ENCODE data around the gene ACOD1. TPM values are rescaled to one million over a fixed set of nuclear protein-coding genes. Genes with fewer than 3 reads are reported as not detected.

Gene ACOD1
- total and polyA plus RNA-seq, 2 of the 13 experiments (the other 11 are each of a cell fraction or from before 2014, with no cell fraction given) = not detected

DNA sequence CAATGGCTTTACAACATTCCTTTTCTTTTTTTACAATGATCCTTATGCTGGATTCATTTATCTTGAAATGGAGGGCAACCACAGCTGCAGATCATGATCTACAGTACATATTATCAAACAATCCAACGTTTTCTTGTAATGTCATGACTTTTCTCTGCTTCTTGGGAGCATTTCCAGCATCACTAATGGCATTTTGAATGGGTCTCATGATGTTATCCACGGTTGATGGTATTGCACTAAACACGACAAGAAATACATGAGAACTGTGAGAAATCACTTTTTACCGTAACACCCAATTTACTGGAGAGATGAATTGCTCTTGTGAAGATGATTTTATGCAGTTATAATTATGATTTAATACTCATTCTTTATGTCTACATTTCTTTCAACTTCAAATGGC lies 16.2 kb upstream of the ACOD1 start (continued):
- no peak for TF ChIP-seq ZNF207 (IDR thresholded peaks at IDR 0.05; ENCODE audit: borderline replicate concordance)
- TF ChIP-seq, protein P1, sequence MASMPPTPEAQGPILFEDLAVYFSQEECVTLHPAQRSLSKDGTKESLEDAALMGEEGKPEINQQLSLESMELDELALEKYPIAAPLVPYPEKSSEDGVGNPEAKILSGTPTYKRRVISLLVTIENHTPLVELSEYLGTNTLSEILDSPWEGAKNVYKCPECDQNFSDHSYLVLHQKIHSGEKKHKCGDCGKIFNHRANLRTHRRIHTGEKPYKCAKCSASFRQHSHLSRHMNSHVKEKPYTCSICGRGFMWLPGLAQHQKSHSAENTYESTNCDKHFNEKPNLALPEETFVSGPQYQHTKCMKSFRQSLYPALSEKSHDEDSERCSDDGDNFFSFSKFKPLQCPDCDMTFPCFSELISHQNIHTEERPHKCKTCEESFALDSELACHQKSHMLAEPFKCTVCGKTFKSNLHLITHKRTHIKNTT (CRISPR knock-in tag; IDR thresholded peaks at IDR 0.05) = no peak
- no peak for TF ChIP-seq ZNF75D (CRISPR knock-in tag; IDR thresholded peaks at IDR 0.05; ENCODE audit: borderline replicate concordance)
- no peak for TF ChIP-seq ELF1 (CRISPR knock-in tag; IDR thresholded peaks at IDR 0.05)

DNA sequence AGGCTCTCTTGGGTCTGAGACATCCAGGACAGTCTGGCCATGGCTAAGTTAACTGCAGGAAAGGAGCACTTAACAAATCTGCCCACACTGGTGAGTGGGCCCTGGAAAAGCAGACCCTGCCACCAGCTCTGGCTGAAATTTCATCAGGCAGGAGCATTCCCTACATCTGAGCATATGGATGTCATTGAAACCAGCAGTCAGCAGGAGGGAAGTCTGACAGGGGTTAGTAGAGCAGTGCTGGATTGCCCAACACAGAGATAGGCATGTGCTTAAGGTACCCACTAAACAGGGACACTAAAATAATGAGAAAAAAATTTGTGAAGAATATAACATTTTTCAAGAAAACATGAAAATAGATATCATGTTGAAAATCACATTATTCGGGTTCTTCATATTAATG lies 13.6 kb upstream of the ACOD1 start:
- no peak overlapping the region for H3K9ac ChIP-seq (ENCODE audit: insufficient read depth, low read depth, low read length)

More for the DNA sequence above, 13.6 kb upstream of the ACOD1 start:
- WGBS (ENCODE audit: low lambda C conversion rate) = 40% methylated on average over 1 of the region's 1 CpG
- no peak for FAIRE-seq
- DNase-seq (ENCODE audit: low spot score) = no peak
- H3K4me1 ChIP-seq (ENCODE audit: insufficient read depth, low read length) = no peaks in the 10 kb centered on the region
- H3K4me2 ChIP-seq (ENCODE audit: low read depth, low read length) = no peak overlapping the region
- ATAC-seq = no peak
- intact Hi-C loops (cut with micrococcal nuclease; ENCODE audit: unreplicated experiment) = no loop called here
- no TSS peak for BruUV-seq (replicated peaks)
- no peak overlapping the region for H3K27ac ChIP-seq (ENCODE audit: extremely low read length, insufficient read depth, low read length)
- ChIA-PET CTCF (ENCODE audit: low intra/inter-chr PET ratio, low total read pairs) (no interaction called here), POLR2A (no interaction called here)
- H3K27me3 ChIP-seq (ENCODE audit: control insufficient read depth in 1 of 2, insufficient read depth in 2 of 2, low read length in 2 of 2) = no peaks in the 10 kb centered on the region
- no peaks in the 10 kb centered on the region for H3K9me3 ChIP-seq (ENCODE audit: low read length)
- H2AFZ ChIP-seq (ENCODE audit: low read length) = no peak overlapping the region
- no peaks in the 10 kb centered on the region for H3K36me3 ChIP-seq (replicated peaks in 1 of 2; ENCODE audit: control insufficient read depth in 1 of 2, insufficient read depth in 2 of 2, low read length in 2 of 2)
- TF ChIP-seq HCFC1 (IDR thresholded peaks at IDR 0.05; ENCODE audit: low read depth, low read length) = no peak
- TF ChIP-seq, protein P1 (CRISPR knock-in tag; IDR thresholded peaks at IDR 0.05) = no peak
- no peak for TF ChIP-seq ELF4 (CRISPR knock-in tag; IDR thresholded peaks at IDR 0.05; ENCODE audit: borderline replicate concordance)
- TF ChIP-seq ARNTL (CRISPR knock-in tag; IDR thresholded peaks at IDR 0.05) = no peak
- no peak for TF ChIP-seq ZEB1 (IDR thresholded peaks at IDR 0.05; ENCODE audit: insufficient replicate concordance, low read depth)
- TF ChIP-seq ZNF850 (CRISPR knock-in tag; conservative IDR thresholded peaks at IDR 0.05) = no peak
- TF ChIP-seq, protein P2, sequence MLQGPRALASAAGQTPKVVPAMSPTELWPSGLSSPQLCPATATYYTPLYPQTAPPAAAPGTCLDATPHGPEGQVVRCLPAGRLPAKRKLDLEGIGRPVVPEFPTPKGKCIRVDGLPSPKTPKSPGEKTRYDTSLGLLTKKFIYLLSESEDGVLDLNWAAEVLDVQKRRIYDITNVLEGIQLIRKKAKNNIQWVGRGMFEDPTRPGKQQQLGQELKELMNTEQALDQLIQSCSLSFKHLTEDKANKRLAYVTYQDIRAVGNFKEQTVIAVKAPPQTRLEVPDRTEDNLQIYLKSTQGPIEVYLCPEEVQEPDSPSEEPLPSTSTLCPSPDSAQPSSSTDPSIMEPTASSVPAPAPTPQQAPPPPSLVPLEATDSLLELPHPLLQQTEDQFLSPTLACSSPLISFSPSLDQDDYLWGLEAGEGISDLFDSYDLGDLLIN (CRISPR knock-in tag; IDR thresholded peaks at IDR 0.05; ENCODE audit: borderline replicate concordance) = no peak
- no peak overlapping the region for H3K4me3 ChIP-seq (replicated peaks in 1 of 3; ENCODE audit: insufficient read depth in 1 of 3, low read depth in 2 of 3, low read length in 3 of 3)
- H4K20me1 ChIP-seq (ENCODE audit: insufficient read depth, low read length) = no peaks in the 10 kb centered on the region
- in situ Hi-C loops (cut with HindIII; ENCODE audit: extremely low pct_ligation_motif_present, low pct_unique_long_range_greater_than_20kb) = no loop called here
- H3K79me2 ChIP-seq (ENCODE audit: insufficient read depth, low read length) = no peaks in the 10 kb centered on the region
